ENCODE data around the gene SF1. TPM values are rescaled to one million over a fixed set of nuclear protein-coding genes. Genes with fewer than 3 reads are reported as not detected.
A peak's percentile ranks its signal among the peaks of the same experiment; 100 is the strongest.

SF1 gene
- total and polyA plus RNA-seq, 10 donors = 54.2 to 585 (median 443) TPM

- no peak for TF ChIP-seq CTCF (IDR thresholded peaks at IDR 0.05 in 8 of 11, conservative IDR thresholded peaks at IDR 0.05 in 3 of 11)
- no peak for TF ChIP-seq POLR2A (IDR thresholded peaks at IDR 0.05)
- no peak for TF ChIP-seq POLR2AphosphoS5 (IDR thresholded peaks at IDR 0.05)
- Histone ChIP-seq H3K27me3 (replicated peaks in 1 of 7) (no peaks in the 10 kb centered on the region), H3K4me3 (peak overlapping the region; percentile 63 to 92 (median 78)), H3K27ac (peak overlapping the region in 7 of 8 donors; percentile 32 to 88 (median 81)), H3K36me3 (peaks cover 0 to 35% (median 10%) of the 10 kb centered on the region in 6 donors), H3K9me3 (no peaks in the 10 kb centered on the region), H3K4me1 (peaks cover 8 to 54% (median 21%) of the 10 kb centered on the region in 6 donors)
- 5 to 21% (median 7%) methylated on average over 16 to 44 of the region's 44 CpGs for WGBS, 5 donors
- peak; percentile 86 for DNase-seq
- intact Hi-C loops (cut with DNase I; ENCODE audit: low total_unique reads) = no loop called here
Observed at GRCh38 chr11:64809781-64810241, 31.5 kb upstream of the SF1 start.

- DNase-seq = no peak
- Histone ChIP-seq H3K4me1 (peaks cover 34 to 84% (median 55%) of the 10 kb centered on the region in 6 donors), H3K27me3 (replicated peaks in 1 of 7) (no peaks in the 10 kb centered on the region), H3K9me3 (no peaks in the 10 kb centered on the region), H3K27ac (no peak overlapping the region), H3K4me3 (no peak overlapping the region), H3K36me3 (peaks cover 0 to 50% (median 17%) of the 10 kb centered on the region in 6 donors)
- intact Hi-C loops (cut with DNase I; ENCODE audit: low total_unique reads) = no loop called here
- 89 to 98% (median 91%) methylated on average over 5 to 9 of the region's 9 CpGs for WGBS, 5 donors
- TF ChIP-seq POLR2A (IDR thresholded peaks at IDR 0.05) (no peak), CTCF (IDR thresholded peaks at IDR 0.05 in 8 of 11, conservative IDR thresholded peaks at IDR 0.05 in 3 of 11) (no peak), POLR2AphosphoS5 (IDR thresholded peaks at IDR 0.05) (no peak)
Observed at GRCh38 chr11:64805481-64805880, 27.1 kb upstream of the SF1 start.

- Histone ChIP-seq H3K9me3 (no peaks in the 10 kb centered on the region), H3K27ac (peak overlapping the region in 7 of 8 donors; percentile 79 to 94 (median 88)), H3K4me1 (peaks cover 41 to 85% (median 59%) of the 10 kb centered on the region in 6 donors), H3K4me3 (peak overlapping the region in 1 of 8 donors; percentile 84), H3K36me3 (peaks cover 0 to 59% (median 21%) of the 10 kb centered on the region in 6 donors), H3K27me3 (replicated peaks in 1 of 7) (no peaks in the 10 kb centered on the region)
- DNase-seq = peak; percentile 81
- 91 to 94% (median 93%) methylated on average over 21 to 41 of the region's 41 CpGs for WGBS, 5 donors
- intact Hi-C loops (cut with DNase I; ENCODE audit: low total_unique reads) = no loop called here
- TF ChIP-seq CTCF (IDR thresholded peaks at IDR 0.05 in 8 of 11, conservative IDR thresholded peaks at IDR 0.05 in 3 of 11) = no peak
- TF ChIP-seq POLR2AphosphoS5 (IDR thresholded peaks at IDR 0.05) = peak in 1 of 3 donors; percentile 9
Observed at GRCh38 chr11:64804346-64805210, 26.2 kb upstream of the SF1 start.

- H3K27me3 ChIP-seq (replicated peaks in 1 of 7) = no peaks in the 10 kb centered on the region
- 41 to 53% (median 50%) methylated on average over 14 to 15 of the region's 15 CpGs for WGBS, 5 donors
- intact Hi-C loops (cut with DNase I; ENCODE audit: low total_unique reads) = no loop called here
- H3K4me3 ChIP-seq = peak overlapping the region; percentile 55 to 95 (median 70)
- no peak for TF ChIP-seq POLR2AphosphoS5 (IDR thresholded peaks at IDR 0.05)
- TF ChIP-seq POLR2A (IDR thresholded peaks at IDR 0.05) = no peak
- TF ChIP-seq CTCF (IDR thresholded peaks at IDR 0.05 in 8 of 11, conservative IDR thresholded peaks at IDR 0.05 in 3 of 11) = no peak
- H3K9me3 ChIP-seq = no peaks in the 10 kb centered on the region
- peak overlapping the region; percentile 79 to 94 (median 88) for H3K27ac ChIP-seq
- peaks cover 42 to 85% (median 58%) of the 10 kb centered on the region in 6 donors for H3K4me1 ChIP-seq
- peaks cover 0 to 66% (median 25%) of the 10 kb centered on the region in 6 donors for H3K36me3 ChIP-seq
- no peak for DNase-seq
Observed at GRCh38 chr11:64803846-64804345, 25.6 kb upstream of the SF1 start.
